ENCODE data around the gene FRMD8.
"Not testable (repeated sequence)": the region's sequence is repeated elsewhere in the genome, so short reads cannot be mapped to it uniquely, and the experiment has no call there.

The FRMD8 gene

GRCh38 chr11:65410936-65411680 is 24.7 kb downstream of the FRMD8 start:
- Histone ChIP-seq H3K36me3 (ENCODE audit: insufficient read depth, low read length) (peaks cover 7% of the 10 kb centered on the region), H3K9me3 (ENCODE audit: low read depth, low read length) (no peaks in the 10 kb centered on the region), H3K4me3 (no peak overlapping the region), H3K9ac (ENCODE audit: insufficient read length) (no peak overlapping the region), H3K27ac (no peak overlapping the region)
- DNase-seq (ENCODE audit: low read depth, low spot score) = no peak
- TF ChIP-seq POLR2AphosphoS5 (IDR thresholded peaks at IDR 0.05; ENCODE audit: borderline replicate concordance, low read depth, low read length) (no peak), FOXP2 (optimal IDR thresholded peaks at IDR 0.05; ENCODE audit: control extremely low read depth, extremely low read length, insufficient read depth) (no peak), EZH2 (IDR thresholded peaks at IDR 0.05) (no peak)

GRCh38 chr11:65411681-65412070 is 25.2 kb downstream of the FRMD8 start:
- peaks cover 7% of the 10 kb centered on the region for H3K36me3 ChIP-seq (ENCODE audit: insufficient read depth, low read length)
- H3K27ac ChIP-seq = no peak overlapping the region
- H3K4me3 ChIP-seq = no peak overlapping the region
- TF ChIP-seq FOXP2 (optimal IDR thresholded peaks at IDR 0.05; ENCODE audit: control extremely low read depth, extremely low read length, insufficient read depth) = no peak
- no peak for TF ChIP-seq POLR2AphosphoS5 (IDR thresholded peaks at IDR 0.05; ENCODE audit: borderline replicate concordance, low read depth, low read length)
- no peak for TF ChIP-seq EZH2 (IDR thresholded peaks at IDR 0.05)
- no peaks in the 10 kb centered on the region for H3K9me3 ChIP-seq (ENCODE audit: low read depth, low read length)
- no peak for DNase-seq (ENCODE audit: low read depth, low spot score)
- H3K9ac ChIP-seq (ENCODE audit: insufficient read length) = no peak overlapping the region

GRCh38 chr11:65412271-65413076 is 26.0 kb downstream of the FRMD8 start:
- TF ChIP-seq EZH2 (IDR thresholded peaks at IDR 0.05) = no peak
- TF ChIP-seq FOXP2 (optimal IDR thresholded peaks at IDR 0.05; ENCODE audit: control extremely low read depth, extremely low read length, insufficient read depth) = no peak
- no peak for TF ChIP-seq POLR2AphosphoS5 (IDR thresholded peaks at IDR 0.05; ENCODE audit: borderline replicate concordance, low read depth, low read length)
- Histone ChIP-seq H3K9ac (ENCODE audit: insufficient read length) (no peak overlapping the region), H3K9me3 (ENCODE audit: low read depth, low read length) (no peaks in the 10 kb centered on the region), H3K36me3 (ENCODE audit: insufficient read depth, low read length) (peaks cover 7% of the 10 kb centered on the region), H3K4me3 (no peak overlapping the region), H3K27ac (no peak overlapping the region)
- DNase-seq (ENCODE audit: low read depth, low spot score) = no peak

GRCh38 chr11:65413077-65413664 is 26.7 kb downstream of the FRMD8 start:
- DNase-seq (ENCODE audit: low read depth, low spot score); H3K4me3 ChIP-seq; H3K9ac ChIP-seq (ENCODE audit: insufficient read length); H3K27ac ChIP-seq; H3K36me3 ChIP-seq (ENCODE audit: insufficient read depth, low read length); H3K9me3 ChIP-seq (ENCODE audit: low read depth, low read length): not testable (repeated sequence)

GRCh38 chr11:65414776-65415498 is 28.5 kb downstream of the FRMD8 start:
- no peak overlapping the region for H3K27ac ChIP-seq
- no peaks in the 10 kb centered on the region; the same call in 1 of the 2 replicates for H3K36me3 ChIP-seq (ENCODE audit: insufficient read depth, low read length)
- no peak overlapping the region for H3K4me3 ChIP-seq
- no peak overlapping the region for H3K9ac ChIP-seq (ENCODE audit: insufficient read length)
- no peak for TF ChIP-seq FOXP2 (optimal IDR thresholded peaks at IDR 0.05; ENCODE audit: control extremely low read depth, extremely low read length, insufficient read depth)
- TF ChIP-seq POLR2AphosphoS5 (IDR thresholded peaks at IDR 0.05; ENCODE audit: borderline replicate concordance, low read depth, low read length) = no peak
- no peak for DNase-seq (ENCODE audit: low read depth, low spot score)
- no peaks in the 10 kb centered on the region for H3K9me3 ChIP-seq (ENCODE audit: low read depth, low read length)

- DNase-seq (ENCODE audit: low read depth, low spot score) = no peak
- no peak overlapping the region for H3K9ac ChIP-seq (ENCODE audit: insufficient read length)
- no peak for TF ChIP-seq EZH2 (IDR thresholded peaks at IDR 0.05)
- TF ChIP-seq FOXP2 (optimal IDR thresholded peaks at IDR 0.05; ENCODE audit: control extremely low read depth, extremely low read length, insufficient read depth) = no peak
- TF ChIP-seq POLR2AphosphoS5 (IDR thresholded peaks at IDR 0.05; ENCODE audit: borderline replicate concordance, low read depth, low read length) = no peak
- peak overlapping the region; percentile 62 for H3K4me3 ChIP-seq
- H3K36me3 ChIP-seq (ENCODE audit: insufficient read depth, low read length) = no peaks in the 10 kb centered on the region; the same call in 1 of the 2 replicates
- H3K9me3 ChIP-seq (ENCODE audit: low read depth, low read length) = no peaks in the 10 kb centered on the region
- H3K27ac ChIP-seq = no peak overlapping the region
Measured at GRCh38 chr11:65415499-65416340, 29.3 kb downstream of the FRMD8 start.

GRCh38 chr11:65416341-65416824 is 29.9 kb downstream of the FRMD8 start:
- Histone ChIP-seq H3K27ac (no peak overlapping the region; the same call in 1 of the 2 replicates), H3K4me3 (peak overlapping the region; percentile 62), H3K36me3 (ENCODE audit: insufficient read depth, low read length) (no peaks in the 10 kb centered on the region; the same call in 1 of the 2 replicates), H3K9me3 (ENCODE audit: low read depth, low read length) (no peaks in the 10 kb centered on the region), H3K9ac (ENCODE audit: insufficient read length) (no peak overlapping the region)
- no peak for DNase-seq (ENCODE audit: low read depth, low spot score)
- TF ChIP-seq POLR2AphosphoS5 (IDR thresholded peaks at IDR 0.05; ENCODE audit: borderline replicate concordance, low read depth, low read length) (no peak), FOXP2 (optimal IDR thresholded peaks at IDR 0.05; ENCODE audit: control extremely low read depth, extremely low read length, insufficient read depth) (no peak), EZH2 (IDR thresholded peaks at IDR 0.05) (no peak)

All from SK-N-MC (cell line).